Karpas-422 (cell line): ENCODE results near the gene PRKN. TPM values are rescaled to one million over a fixed set of nuclear protein-coding genes. Genes with fewer than 3 reads are reported as not detected.

Experiments
- DNase-seq: peaks from one replicate; pipeline ENCODE4 v3.0.0-alpha.2; 2015
- H2AFZ ChIP-seq: fragments of 200-600 bp; sonication (generic); 2 replicates; pipeline ENCODE4 v1.6.1; 2014; ENCODE audit warnings: antibody characterized with exemption, low read length, mixed read lengths
- H3K27ac ChIP-seq: fragments of 200-600 bp; sonication (generic); 2 replicates; pipeline ENCODE4 v1.5.1; 2014; ENCODE audit warnings: mild to moderate bottlenecking, low read length, moderate library complexity
- H3K27me3 ChIP-seq: fragments of 200-600 bp; sonication (generic); 2 replicates; pipeline ENCODE4 v1.6.1; 2014; ENCODE audit warnings: low read length, mixed read lengths
- H3K36me3 ChIP-seq: fragments of 200-600 bp; sonication (generic); 2 replicates; pipeline ENCODE4 v1.6.1; 2014; ENCODE audit warnings: low read length, mixed read lengths; ENCODE audit not compliant: insufficient read depth
- H3K4me1 ChIP-seq: fragments of 200-600 bp; sonication (generic); 2 replicates; pipeline ENCODE4 v1.6.1; 2014; ENCODE audit warnings: mild to moderate bottlenecking, low read length, mixed read lengths
- H3K4me2 ChIP-seq: fragments of 200-600 bp; sonication (generic); 2 replicates; pipeline ENCODE4 v1.6.1; 2014; ENCODE audit warnings: low read length, low read depth, mild to moderate bottlenecking; ENCODE audit not compliant: poor library complexity, severe bottlenecking
- H3K4me3 ChIP-seq: fragments of 200-600 bp; sonication (generic); 2 replicates; pipeline ENCODE4 v1.5.1; 2014; ENCODE audit warnings: mild to moderate bottlenecking, antibody characterized with exemption, low read length, mixed read lengths
- H3K79me2 ChIP-seq: fragments of 200-600 bp; sonication (generic); 2 replicates; pipeline ENCODE4 v1.6.1; 2014; ENCODE audit warnings: mild to moderate bottlenecking, low read length, mixed read lengths
- H3K9ac ChIP-seq: fragments of 200-600 bp; sonication (generic); 2 replicates; pipeline ENCODE4 v1.6.0; 2014; ENCODE audit warnings: low read length
- H3K9me2 ChIP-seq: fragments of 200-600 bp; sonication (generic), shearing (Covaris generic); replicated peaks from 2 replicates; pipeline ENCODE4 v1.6.0; 2014; ENCODE audit warnings: mild to moderate bottlenecking, low read length, moderate library complexity; ENCODE audit not compliant: insufficient read depth
- H3K9me3 ChIP-seq: fragments of 300-700, 200-600 bp; sonication (generic); 2 replicates; pipeline ENCODE4 v1.6.1; 2014; ENCODE audit warnings: low read length, mixed read lengths
- H4K20me1 ChIP-seq: fragments of 200-600 bp; sonication (generic); 2 replicates; pipeline ENCODE4 v1.6.1; 2014; ENCODE audit warnings: mild to moderate bottlenecking, antibody characterized with exemption, low read length, low read depth; ENCODE audit not compliant: insufficient read depth
- total RNA-seq: library from RNA; depleted of rRNA; stranded (reverse); fragments of >200 nt; shearing (Covaris generic); gene quantifications from 2 replicates; pipeline ENCODE4 v1.2.3, GENCODE V29; 2014; ENCODE audit warnings: low replicate concordance

The PRKN gene
- total RNA-seq, 1 experiment from 2014 or later: not detected

DNA sequence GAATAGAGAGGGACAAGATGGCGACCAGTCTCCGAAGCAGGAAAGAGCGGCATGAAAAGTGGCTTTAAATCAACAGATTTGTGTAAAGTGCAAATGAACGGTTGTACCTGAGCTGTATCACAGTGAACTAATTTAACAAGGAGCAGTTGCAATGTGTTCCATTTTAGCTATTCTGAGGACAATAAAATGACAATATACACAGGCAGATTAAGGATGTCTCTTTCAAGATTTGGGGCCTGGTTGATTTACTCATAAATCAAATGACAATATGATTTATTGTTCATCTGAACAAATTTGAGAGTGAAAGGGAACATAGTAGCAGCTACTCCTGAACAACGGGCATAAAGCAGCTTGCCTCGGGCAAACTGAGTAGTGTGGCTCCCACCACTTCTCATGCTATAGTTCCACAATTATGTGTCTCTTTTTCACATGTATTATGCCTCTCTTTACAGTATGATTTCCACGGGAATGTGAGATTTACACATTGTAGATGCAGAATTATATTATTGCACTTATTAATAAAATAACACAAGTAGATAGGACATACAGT, 1249.6 kb downstream of the PRKN start:
- Histone ChIP-seq H4K20me1 (no peaks in the 10 kb centered on the region), H3K79me2 (no peaks in the 10 kb centered on the region), H3K36me3 (no peaks in the 10 kb centered on the region), H3K9ac (no peak overlapping the region), H3K4me1 (no peaks in the 10 kb centered on the region), H3K4me2 (no peak overlapping the region), H3K27ac (no peak overlapping the region), H3K4me3 (no peak overlapping the region), H2AFZ (no peak overlapping the region), H3K9me2 (no peaks in the 10 kb centered on the region), H3K9me3 (no peaks in the 10 kb centered on the region), H3K27me3 (no peaks in the 10 kb centered on the region)
- no peak for DNase-seq

DNA sequence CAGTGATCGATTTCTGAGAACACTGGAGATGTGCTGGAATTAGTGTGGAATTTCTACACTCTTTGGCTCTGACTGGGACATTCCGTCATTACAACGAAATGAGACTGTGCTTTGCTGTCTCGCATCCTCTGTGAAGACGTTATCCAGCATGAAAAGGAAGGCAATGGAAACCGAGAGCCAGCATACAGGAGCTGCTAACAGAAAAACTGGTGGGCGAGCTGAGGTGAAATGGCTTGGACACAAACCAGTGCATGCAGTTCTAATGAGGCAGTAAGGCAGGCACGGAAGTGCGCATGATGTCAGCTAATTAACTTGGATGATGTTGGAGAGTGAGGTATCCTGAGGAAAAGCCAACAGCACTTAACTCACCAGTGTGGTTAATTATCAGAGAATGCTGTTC, 1250.9 kb downstream of the PRKN start:
- DNase-seq: no peak
- Histone ChIP-seq H3K27me3 (no peaks in the 10 kb centered on the region), H3K79me2 (no peaks in the 10 kb centered on the region), H3K9ac (no peak overlapping the region), H2AFZ (no peak overlapping the region), H3K4me2 (no peak overlapping the region), H3K36me3 (no peaks in the 10 kb centered on the region), H3K4me1 (no peaks in the 10 kb centered on the region), H4K20me1 (no peaks in the 10 kb centered on the region), H3K27ac (no peak overlapping the region), H3K9me2 (no peaks in the 10 kb centered on the region), H3K9me3 (no peaks in the 10 kb centered on the region), H3K4me3 (no peak overlapping the region)

DNA sequence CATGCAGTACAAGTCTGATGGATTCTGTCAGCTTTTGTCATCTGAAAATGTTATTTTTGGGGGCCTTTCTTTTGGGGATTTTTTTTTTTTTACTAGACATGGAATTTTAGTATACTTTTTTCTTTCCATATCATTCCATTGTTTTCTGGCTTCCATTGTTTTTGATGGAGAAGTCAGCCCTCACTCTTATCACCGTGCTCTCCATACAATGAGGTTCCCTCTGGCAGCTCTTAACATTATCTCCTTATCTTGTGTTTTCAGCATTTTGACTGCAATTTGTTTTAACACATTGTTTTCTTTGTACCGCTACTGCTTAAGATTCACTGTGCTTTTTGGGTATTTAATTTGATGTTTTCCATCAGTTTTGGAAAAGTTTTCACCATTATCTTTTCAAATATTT, 1262.2 kb downstream of the PRKN start:
- H2AFZ ChIP-seq: no peak overlapping the region
- DNase-seq: no peak
- no peak overlapping the region for H3K27ac ChIP-seq
- H3K27me3 ChIP-seq: no peaks in the 10 kb centered on the region
- H3K9ac ChIP-seq: no peak overlapping the region
- H4K20me1 ChIP-seq: no peaks in the 10 kb centered on the region
- no peak overlapping the region for H3K4me2 ChIP-seq
- no peaks in the 10 kb centered on the region for H3K36me3 ChIP-seq
- no peaks in the 10 kb centered on the region for H3K9me2 ChIP-seq
- no peaks in the 10 kb centered on the region for H3K79me2 ChIP-seq
- H3K4me3 ChIP-seq: no peak overlapping the region
- no peaks in the 10 kb centered on the region for H3K4me1 ChIP-seq
- H3K9me3 ChIP-seq: no peaks in the 10 kb centered on the region

DNA sequence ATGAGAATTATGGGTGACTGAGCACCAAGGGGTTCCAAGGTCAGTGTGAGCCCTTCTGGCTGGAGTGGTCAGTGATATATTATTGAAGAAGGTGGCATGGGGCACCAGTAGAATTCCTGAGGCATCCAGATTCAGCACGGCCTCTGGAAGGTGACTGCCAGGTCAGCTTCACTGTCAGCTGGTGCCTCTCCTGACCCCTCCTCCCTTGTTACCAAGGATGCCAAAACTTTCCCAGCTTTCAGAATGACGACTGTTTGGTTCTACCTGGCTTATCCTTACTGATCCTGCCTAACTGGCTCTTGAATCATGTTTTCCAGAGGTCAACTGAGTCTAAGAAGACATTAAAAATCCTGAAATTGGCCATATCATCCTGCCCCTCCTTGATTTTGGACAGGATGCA, 1264.5 kb downstream of the PRKN start:
- DNase-seq: no peak
- no peaks in the 10 kb centered on the region for H3K9me3 ChIP-seq

DNA sequence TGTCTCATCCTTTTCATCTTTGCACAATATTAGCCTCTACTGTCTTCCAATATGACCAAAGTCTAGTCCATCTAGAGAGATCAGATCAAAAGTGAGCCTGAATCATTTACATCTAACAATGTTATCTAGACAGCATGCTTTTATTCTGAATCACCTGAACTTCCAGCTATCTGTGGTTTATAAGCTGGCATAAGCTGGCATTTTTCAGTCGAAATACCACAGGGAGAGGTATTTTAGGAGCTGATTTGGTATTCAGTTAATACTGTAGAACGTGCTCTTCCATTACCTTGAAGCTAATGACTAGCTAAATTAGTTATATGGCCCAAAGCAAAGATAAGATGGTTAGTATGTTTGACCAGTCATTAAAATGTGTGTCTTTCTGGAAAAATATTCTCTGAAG, 1265.4 kb downstream of the PRKN start:
- DNase-seq: no peak
- Histone ChIP-seq H3K9ac (no peak overlapping the region), H3K27ac (no peak overlapping the region), H3K4me2 (no peak overlapping the region), H3K36me3 (no peaks in the 10 kb centered on the region), H3K9me2 (no peaks in the 10 kb centered on the region), H3K9me3 (no peaks in the 10 kb centered on the region), H3K4me1 (no peaks in the 10 kb centered on the region), H2AFZ (no peak overlapping the region), H4K20me1 (no peaks in the 10 kb centered on the region), H3K27me3 (no peaks in the 10 kb centered on the region), H3K79me2 (no peaks in the 10 kb centered on the region), H3K4me3 (no peak overlapping the region)

More for the DNA sequence above, 1264.5 kb downstream of the PRKN start:
- Histone ChIP-seq H3K4me3 (no peak overlapping the region), H3K36me3 (no peaks in the 10 kb centered on the region), H3K27me3 (no peaks in the 10 kb centered on the region), H3K4me1 (no peaks in the 10 kb centered on the region), H3K9me2 (no peaks in the 10 kb centered on the region), H3K27ac (no peak overlapping the region), H2AFZ (no peak overlapping the region), H3K79me2 (no peaks in the 10 kb centered on the region), H3K4me2 (no peak overlapping the region), H4K20me1 (no peaks in the 10 kb centered on the region), H3K9ac (no peak overlapping the region)

DNA sequence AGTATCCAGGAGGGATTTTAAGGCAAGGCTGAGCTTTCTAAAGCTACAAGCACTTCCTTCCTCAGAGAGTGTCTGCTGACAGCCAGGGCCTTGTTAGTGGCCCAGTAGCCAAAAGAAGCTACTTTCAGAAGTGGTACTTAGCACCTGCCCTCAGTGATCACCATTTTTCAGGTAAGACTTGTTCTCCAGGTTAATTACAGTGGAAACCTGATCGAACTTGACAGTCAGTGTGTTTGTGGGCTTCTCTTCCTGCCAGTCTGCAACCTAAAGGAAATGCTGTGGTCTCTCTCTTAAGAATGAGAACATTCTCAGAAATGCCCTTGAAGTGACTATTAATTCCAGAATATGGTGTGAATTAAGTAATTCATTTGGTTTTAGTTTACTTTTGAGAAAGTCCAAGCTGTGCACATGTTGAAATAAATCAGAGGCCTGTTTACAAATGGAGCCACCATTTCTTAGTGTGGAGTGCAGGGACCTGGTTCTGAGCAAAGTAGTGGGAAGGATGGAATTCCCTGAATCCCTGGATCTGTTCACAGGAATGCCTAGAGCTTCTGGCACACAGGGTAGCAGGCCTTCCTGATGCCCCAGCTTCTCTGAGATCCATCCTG, 1268.5 kb downstream of the PRKN start:
- Histone ChIP-seq H3K36me3 (no peaks in the 10 kb centered on the region), H3K27ac (no peak overlapping the region), H4K20me1 (no peaks in the 10 kb centered on the region), H3K9me3 (no peaks in the 10 kb centered on the region), H3K79me2 (no peaks in the 10 kb centered on the region), H3K9ac (no peak overlapping the region), H3K4me2 (no peak overlapping the region), H3K9me2 (no peaks in the 10 kb centered on the region), H3K4me3 (no peak overlapping the region), H3K27me3 (no peaks in the 10 kb centered on the region), H3K4me1 (no peaks in the 10 kb centered on the region), H2AFZ (no peak overlapping the region)
- no peak for DNase-seq

DNA sequence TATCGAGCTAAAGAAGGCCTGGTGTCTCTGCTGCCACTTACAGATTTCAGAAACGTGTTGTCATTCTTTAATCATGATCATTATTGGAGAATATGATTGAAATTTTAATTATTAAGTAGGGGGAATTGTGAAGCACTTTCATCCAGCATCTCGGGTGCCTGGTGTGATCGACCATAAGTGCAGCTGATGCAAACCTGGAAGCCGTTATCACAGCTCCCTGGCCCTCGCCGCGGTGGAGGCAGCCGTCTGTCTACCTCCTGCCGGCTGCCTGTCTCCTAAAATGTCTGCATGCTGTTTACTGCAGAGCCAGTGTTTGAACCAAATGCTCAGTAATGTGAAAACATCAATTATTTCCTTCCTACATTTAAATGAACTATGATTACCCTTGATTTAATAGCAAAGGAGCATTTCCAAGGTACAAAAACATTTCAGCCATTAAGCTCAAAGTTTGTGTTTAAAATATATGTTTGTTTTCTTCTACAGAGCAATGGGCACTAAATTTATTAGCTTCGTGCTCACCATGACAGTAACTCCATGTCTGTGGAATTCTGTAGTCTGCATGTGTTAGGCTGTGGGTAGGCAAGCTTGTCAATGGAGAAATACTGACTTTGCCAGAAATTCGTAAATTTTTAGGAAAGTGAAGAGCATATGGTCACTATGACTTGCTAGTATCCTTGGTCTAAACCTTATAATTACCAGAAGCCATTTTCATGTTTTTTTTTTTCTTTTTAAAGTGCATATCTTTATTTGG, 1269.2 kb downstream of the PRKN start:
- no peak overlapping the region for H3K4me3 ChIP-seq
- no peaks in the 10 kb centered on the region for H3K4me1 ChIP-seq
- H4K20me1 ChIP-seq: no peaks in the 10 kb centered on the region
- H3K9me3 ChIP-seq: no peaks in the 10 kb centered on the region
- H3K4me2 ChIP-seq: no peak overlapping the region
- DNase-seq: no peak
- H3K27ac ChIP-seq: no peak overlapping the region
- no peaks in the 10 kb centered on the region for H3K79me2 ChIP-seq
- no peaks in the 10 kb centered on the region for H3K36me3 ChIP-seq
- no peak overlapping the region for H3K9ac ChIP-seq
- no peak overlapping the region for H2AFZ ChIP-seq
- no peaks in the 10 kb centered on the region for H3K9me2 ChIP-seq
- no peaks in the 10 kb centered on the region for H3K27me3 ChIP-seq

DNA sequence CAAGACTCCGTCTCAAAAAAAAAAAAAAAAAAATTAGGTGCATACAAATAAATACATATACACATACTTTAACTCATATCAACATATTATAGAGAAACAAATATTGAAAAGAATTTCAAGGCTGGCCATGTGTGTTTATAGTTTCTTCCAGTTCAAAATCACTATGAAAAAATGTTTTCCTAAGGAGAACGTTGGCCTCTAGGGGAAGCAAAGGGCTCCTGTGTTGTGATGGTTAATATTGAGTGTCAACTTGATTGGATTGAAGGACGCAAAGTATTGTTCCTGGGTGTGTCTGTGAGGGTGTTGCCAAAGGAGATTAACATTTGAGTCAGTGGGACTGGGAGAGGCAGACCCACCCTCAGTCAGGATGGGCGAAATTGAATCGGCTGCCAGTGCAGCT, 1271.7 kb downstream of the PRKN start:
- H3K27ac ChIP-seq: no peak overlapping the region
- H3K4me1 ChIP-seq: no peaks in the 10 kb centered on the region
- no peaks in the 10 kb centered on the region for H3K36me3 ChIP-seq
- H3K4me3 ChIP-seq: no peak overlapping the region
- no peak for DNase-seq
- no peaks in the 10 kb centered on the region for H4K20me1 ChIP-seq
- no peaks in the 10 kb centered on the region for H3K9me3 ChIP-seq
- H3K4me2 ChIP-seq: no peak overlapping the region
- H3K9me2 ChIP-seq: no peaks in the 10 kb centered on the region
- no peaks in the 10 kb centered on the region for H3K27me3 ChIP-seq
- no peak overlapping the region for H2AFZ ChIP-seq
- H3K9ac ChIP-seq: no peak overlapping the region
- no peaks in the 10 kb centered on the region for H3K79me2 ChIP-seq
